Measurements from ENCODE around the gene AURKAIP1. TPM values are rescaled to one million over a fixed set of nuclear protein-coding genes. Genes with fewer than 3 reads are reported as not detected.

Gene AURKAIP1
- total and polyA plus RNA-seq, 3 experiments from 2014 or later: 157 to 169 (median 159) TPM

DNA sequence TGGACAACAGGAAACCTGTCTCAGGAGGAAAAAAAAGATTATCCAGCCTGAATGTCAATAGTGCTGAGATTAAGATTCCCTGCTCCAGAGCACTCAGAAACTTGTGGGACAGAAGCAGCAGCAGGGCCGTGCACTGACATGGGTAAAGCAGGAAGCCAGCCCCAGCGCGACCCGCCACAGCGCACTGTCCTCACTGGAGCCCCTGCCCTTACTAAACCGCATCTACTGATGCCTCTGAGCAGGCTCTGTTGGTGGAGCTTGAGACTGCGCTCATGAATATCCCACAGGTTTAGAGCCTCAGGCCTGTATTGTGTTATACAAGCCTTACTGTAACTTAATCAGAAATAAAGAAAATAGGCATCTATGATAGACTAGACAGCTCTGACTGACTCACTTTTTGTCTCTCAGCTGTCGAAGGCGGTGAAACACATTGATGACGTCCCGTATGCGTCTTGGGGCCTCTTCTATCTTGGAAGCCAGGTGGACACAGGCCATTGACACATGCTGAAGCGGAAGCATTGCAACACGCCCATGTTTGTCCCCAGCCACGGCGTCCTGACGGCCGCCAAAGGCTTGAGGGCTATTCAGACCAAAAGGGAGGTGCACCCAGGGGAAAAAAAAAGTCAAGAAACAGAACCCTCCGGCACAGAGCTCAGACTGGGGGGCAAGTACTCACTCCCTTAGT lies 23.0 kb upstream of the AURKAIP1 start:
- Mint-ChIP-seq H3K9me3 (no peaks in the 10 kb centered on the region), H3K4me3 (peak overlapping the region; percentile 88 to 97 (median 90)), H3K27ac (peak overlapping the region; percentile 72 to 98 (median 92)), H3K27me3 (peaks cover 0 to 5% of the 10 kb centered on the region in 2 donors), H3K36me3 (peaks cover 5 to 82% (median 9%) of the 10 kb centered on the region in 3 donors), H3K4me1 (peaks cover 30 to 60% (median 38%) of the 10 kb centered on the region in 3 donors)
- peaks cover 33% of the 10 kb centered on the region for H3K4me1 ChIP-seq (ENCODE audit: insufficient read depth, low read length)
- peaks cover 59% of the 10 kb centered on the region for H3K36me3 ChIP-seq (ENCODE audit: insufficient read depth, low read length)
- peak overlapping the region; percentile 86 for H3K27ac ChIP-seq (ENCODE audit: low read depth, low read length)
- DNase-seq: no peak
- no peaks in the 10 kb centered on the region for H3K27me3 ChIP-seq (ENCODE audit: insufficient read depth, low read length, poor library complexity, severe bottlenecking)
- H3K9me3 ChIP-seq (ENCODE audit: low read length): no peaks in the 10 kb centered on the region
- CTCF ChIA-PET: interaction anchor here (1.1 to 3.0 kb wide), 4 partner anchors 10 to 43 kb away, joined by 3 to 21 read pairs (median 5); partner anchors contain the start of gene AURKAIP1
- H3K4me3 ChIP-seq (ENCODE audit: low read length): peak overlapping the region; percentile 78
- POLR2A ChIA-PET: interaction anchor here (2.5 to 3.8 kb wide), 2 partner anchors 10 to 23 kb away, joined by 25 to 48 read pairs; partner anchors contain the start of genes AURKAIP1 and MRPL20

DNA sequence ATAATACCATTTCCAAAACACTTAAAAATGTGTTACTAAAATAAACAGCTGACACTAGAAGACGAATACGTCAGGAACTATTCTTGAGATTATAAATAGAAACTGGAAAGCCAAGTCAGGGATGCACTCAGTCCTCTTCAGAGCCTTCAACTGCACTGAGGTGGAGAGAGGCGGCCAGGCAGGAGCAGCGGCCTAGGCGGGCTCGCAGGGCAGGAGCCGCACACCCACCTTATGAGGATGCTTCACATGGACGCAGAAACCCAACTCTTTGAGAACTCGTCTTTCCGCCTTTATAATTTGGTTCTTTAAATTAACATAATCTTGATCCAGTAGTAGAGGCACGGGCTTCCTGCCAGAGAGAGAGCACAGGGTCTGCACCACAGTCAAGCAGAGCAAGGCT lies 20.2 kb upstream of the AURKAIP1 start:
- H3K4me3 Mint-ChIP-seq: peak overlapping the region; percentile 13 to 79 (median 63)
- ChIA-PET CTCF (no interaction called here), POLR2A (interaction anchor here (0.7 kb wide), 1 partner anchor 18 kb away, joined by 7 read pairs; no protein-coding TSS in a partner anchor)
- peaks cover 20% of the 10 kb centered on the region for H3K4me1 ChIP-seq (ENCODE audit: insufficient read depth, low read length)
- peaks cover 12 to 83% (median 14%) of the 10 kb centered on the region in 3 donors for H3K36me3 Mint-ChIP-seq
- peaks cover 25 to 49% (median 40%) of the 10 kb centered on the region in 3 donors for H3K4me1 Mint-ChIP-seq
- H3K27me3 Mint-ChIP-seq: peaks cover 0 to 2% of the 10 kb centered on the region in 2 donors
- DNase-seq: no peak
- H3K4me3 ChIP-seq (ENCODE audit: low read length): no peak overlapping the region
- H3K9me3 ChIP-seq (ENCODE audit: low read length): no peaks in the 10 kb centered on the region
- H3K27ac ChIP-seq (ENCODE audit: low read depth, low read length): no peak overlapping the region
- H3K9me3 Mint-ChIP-seq: no peaks in the 10 kb centered on the region
- peak overlapping the region in 5 of 8 donors; percentile 0 to 79 (median 59) for H3K27ac Mint-ChIP-seq
- no peaks in the 10 kb centered on the region for H3K27me3 ChIP-seq (ENCODE audit: insufficient read depth, low read length, poor library complexity, severe bottlenecking)
- peaks cover 64% of the 10 kb centered on the region for H3K36me3 ChIP-seq (ENCODE audit: insufficient read depth, low read length)

DNA sequence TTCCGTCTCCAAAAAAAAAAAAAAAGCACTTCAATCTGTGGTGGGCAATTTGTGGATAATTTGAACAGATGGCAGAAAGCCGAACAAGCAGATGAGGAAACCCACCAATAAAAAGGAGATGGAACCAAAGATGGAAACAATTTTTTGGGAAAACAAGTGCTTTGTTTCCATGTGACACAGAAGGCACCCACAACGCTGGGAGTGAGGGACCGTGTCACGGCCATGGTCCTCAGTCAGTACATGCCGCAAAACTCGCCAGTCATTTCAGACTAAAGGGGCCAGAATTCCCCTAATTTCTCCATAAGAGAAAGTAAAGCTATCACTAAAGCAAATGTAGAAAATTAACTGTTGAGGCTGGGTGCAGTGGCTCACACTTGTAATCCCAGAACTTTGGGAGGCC lies 19.1 kb upstream of the AURKAIP1 start:
- H3K36me3 Mint-ChIP-seq: peaks cover 14 to 84% (median 18%) of the 10 kb centered on the region in 3 donors
- peaks cover 0 to 1% of the 10 kb centered on the region in 2 donors for H3K27me3 Mint-ChIP-seq
- no peak overlapping the region for H3K27ac Mint-ChIP-seq
- H3K4me3 Mint-ChIP-seq: no peak overlapping the region
- no peaks in the 10 kb centered on the region for H3K9me3 Mint-ChIP-seq
- no peaks in the 10 kb centered on the region for H3K27me3 ChIP-seq (ENCODE audit: insufficient read depth, low read length, poor library complexity, severe bottlenecking)
- no peak overlapping the region for H3K27ac ChIP-seq (ENCODE audit: low read depth, low read length)
- ChIA-PET POLR2A (no interaction called here), CTCF (no interaction called here)
- peaks cover 16% of the 10 kb centered on the region for H3K4me1 ChIP-seq (ENCODE audit: insufficient read depth, low read length)
- DNase-seq: no peak
- no peak overlapping the region for H3K4me3 ChIP-seq (ENCODE audit: low read length)
- no peaks in the 10 kb centered on the region for H3K9me3 ChIP-seq (ENCODE audit: low read length)
- H3K36me3 ChIP-seq (ENCODE audit: insufficient read depth, low read length): peaks cover 72% of the 10 kb centered on the region
- peaks cover 20 to 39% (median 34%) of the 10 kb centered on the region in 3 donors for H3K4me1 Mint-ChIP-seq

DNA sequence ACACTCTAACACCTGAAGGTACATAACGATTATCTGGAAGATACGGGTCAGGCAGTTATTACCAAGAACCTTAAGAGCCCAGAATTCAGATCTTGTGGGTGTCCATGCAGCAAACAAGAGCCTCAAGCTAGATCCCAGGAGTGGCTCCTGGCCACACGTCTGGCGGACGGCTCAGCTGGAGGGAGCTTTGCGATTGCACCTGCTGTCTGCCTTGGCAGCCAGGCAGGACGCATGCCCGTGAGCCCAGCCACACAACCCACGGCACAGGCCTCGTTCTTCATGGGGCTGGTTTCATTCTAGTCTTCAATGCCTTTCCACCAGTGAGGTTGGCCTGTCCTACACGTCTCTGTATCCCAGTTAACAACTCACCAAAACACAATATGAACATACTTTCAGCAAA lies 18.4 kb upstream of the AURKAIP1 start:
- Histone ChIP-seq H3K36me3 (ENCODE audit: insufficient read depth, low read length) (peaks cover 79% of the 10 kb centered on the region), H3K4me1 (ENCODE audit: insufficient read depth, low read length) (peaks cover 15% of the 10 kb centered on the region), H3K27me3 (ENCODE audit: insufficient read depth, low read length, poor library complexity, severe bottlenecking) (no peaks in the 10 kb centered on the region), H3K9me3 (ENCODE audit: low read length) (no peaks in the 10 kb centered on the region), H3K27ac (ENCODE audit: low read depth, low read length) (no peak overlapping the region), H3K4me3 (ENCODE audit: low read length) (no peak overlapping the region)
- no peaks in the 10 kb centered on the region for H3K9me3 Mint-ChIP-seq
- peaks cover 0 to 1% of the 10 kb centered on the region in 2 donors for H3K27me3 Mint-ChIP-seq
- ChIA-PET POLR2A (no interaction called here), CTCF (interaction anchor here (1.1 kb wide), 1 partner anchor 9 kb away, joined by 3 read pairs; no protein-coding TSS in a partner anchor)
- DNase-seq: no peak
- H3K4me1 Mint-ChIP-seq: peaks cover 19 to 38% (median 34%) of the 10 kb centered on the region in 3 donors
- peak overlapping the region in 1 of 7 donors; percentile 30 for H3K4me3 Mint-ChIP-seq
- H3K36me3 Mint-ChIP-seq: peaks cover 14 to 89% (median 18%) of the 10 kb centered on the region in 3 donors
- H3K27ac Mint-ChIP-seq: peak overlapping the region in 3 of 8 donors; percentile 14 to 47 (median 41)

DNA sequence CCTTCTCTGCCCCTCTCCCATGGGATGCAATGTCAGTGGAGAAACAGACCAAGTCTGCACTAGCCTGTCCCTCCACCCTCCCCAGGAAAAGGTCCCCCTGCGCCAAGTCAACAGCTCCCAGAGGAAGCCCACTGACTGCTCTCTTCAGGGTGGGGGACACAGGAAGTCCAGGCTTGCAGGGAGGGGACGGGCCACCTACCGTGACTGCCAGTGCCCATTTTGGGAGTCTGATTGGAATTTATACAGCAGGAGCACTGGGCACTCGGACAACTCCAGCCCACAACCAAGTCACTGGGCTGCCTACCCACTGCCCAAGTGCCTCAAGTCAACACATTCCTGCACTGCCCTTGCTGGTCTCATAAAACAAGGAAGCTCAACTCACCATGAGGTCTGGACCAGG lies 18.0 kb upstream of the AURKAIP1 start:
- CTCF ChIA-PET: interaction anchor here (1.1 kb wide), 1 partner anchor 9 kb away, joined by 3 read pairs; no protein-coding TSS in a partner anchor

DNA sequence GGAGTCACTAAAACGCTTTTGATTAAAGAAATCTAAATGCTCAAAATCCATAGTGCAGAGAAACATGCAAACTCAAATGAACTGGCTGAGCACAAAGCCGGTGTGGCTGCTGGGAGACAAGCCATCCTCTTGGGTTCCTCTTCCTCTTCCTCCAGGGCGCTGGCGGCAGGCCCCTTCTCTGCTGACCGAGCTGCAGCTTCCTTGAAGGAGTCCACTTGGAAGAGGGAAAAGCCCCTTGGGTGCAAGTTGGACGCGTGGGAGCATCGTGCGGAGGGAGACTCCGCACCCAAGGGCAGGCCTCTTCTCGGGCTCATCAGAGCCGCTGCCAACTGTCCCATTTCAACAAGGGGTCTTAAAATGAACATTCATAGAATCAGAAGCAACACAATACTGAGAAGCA lies 16.2 kb upstream of the AURKAIP1 start:
- Histone ChIP-seq H3K9me3 (ENCODE audit: low read length) (no peaks in the 10 kb centered on the region), H3K27me3 (ENCODE audit: insufficient read depth, low read length, poor library complexity, severe bottlenecking) (no peaks in the 10 kb centered on the region), H3K36me3 (ENCODE audit: insufficient read depth, low read length) (peaks cover 85% of the 10 kb centered on the region), H3K4me1 (ENCODE audit: insufficient read depth, low read length) (no peaks in the 10 kb centered on the region), H3K4me3 (ENCODE audit: low read length) (no peak overlapping the region), H3K27ac (ENCODE audit: low read depth, low read length) (no peak overlapping the region)
- CTCF ChIA-PET: interaction anchor here (1.0 to 1.1 kb wide), 2 partner anchors 11 to 50 kb away, joined by 3 read pairs; no protein-coding TSS in a partner anchor
- no peaks in the 10 kb centered on the region for H3K27me3 Mint-ChIP-seq
- H3K9me3 Mint-ChIP-seq: no peaks in the 10 kb centered on the region
- no peak for DNase-seq
- peaks cover 17 to 95% (median 18%) of the 10 kb centered on the region in 3 donors for H3K36me3 Mint-ChIP-seq
- H3K4me3 Mint-ChIP-seq: no peak overlapping the region
- H3K27ac Mint-ChIP-seq: peak overlapping the region in 2 of 8 donors; percentile 29 to 32
- H3K4me1 Mint-ChIP-seq: peaks cover 10 to 25% (median 23%) of the 10 kb centered on the region in 3 donors
- POLR2A ChIA-PET: interaction anchor here (0.9 to 1.1 kb wide), 2 partner anchors 8 to 16 kb away, joined by 3 to 4 read pairs; partner anchors contain the start of genes CCNL2 and MRPL20

More for the DNA sequence above, 18.0 kb upstream of the AURKAIP1 start:
- Histone ChIP-seq H3K4me3 (ENCODE audit: low read length) (no peak overlapping the region), H3K27ac (ENCODE audit: low read depth, low read length) (no peak overlapping the region), H3K27me3 (ENCODE audit: insufficient read depth, low read length, poor library complexity, severe bottlenecking) (no peaks in the 10 kb centered on the region), H3K9me3 (ENCODE audit: low read length) (no peaks in the 10 kb centered on the region), H3K4me1 (ENCODE audit: insufficient read depth, low read length) (peaks cover 10% of the 10 kb centered on the region), H3K36me3 (ENCODE audit: insufficient read depth, low read length) (peaks cover 79% of the 10 kb centered on the region)
- Mint-ChIP-seq H3K4me1 (peaks cover 15 to 34% (median 29%) of the 10 kb centered on the region in 3 donors), H3K9me3 (no peaks in the 10 kb centered on the region), H3K36me3 (peaks cover 14 to 89% (median 18%) of the 10 kb centered on the region in 3 donors), H3K27ac (peak overlapping the region in 1 of 8 donors; percentile 14), H3K27me3 (no peaks in the 10 kb centered on the region), H3K4me3 (peak overlapping the region in 1 of 7 donors; percentile 30)
- POLR2A ChIA-PET: no interaction called here
- no peak for DNase-seq

DNA sequence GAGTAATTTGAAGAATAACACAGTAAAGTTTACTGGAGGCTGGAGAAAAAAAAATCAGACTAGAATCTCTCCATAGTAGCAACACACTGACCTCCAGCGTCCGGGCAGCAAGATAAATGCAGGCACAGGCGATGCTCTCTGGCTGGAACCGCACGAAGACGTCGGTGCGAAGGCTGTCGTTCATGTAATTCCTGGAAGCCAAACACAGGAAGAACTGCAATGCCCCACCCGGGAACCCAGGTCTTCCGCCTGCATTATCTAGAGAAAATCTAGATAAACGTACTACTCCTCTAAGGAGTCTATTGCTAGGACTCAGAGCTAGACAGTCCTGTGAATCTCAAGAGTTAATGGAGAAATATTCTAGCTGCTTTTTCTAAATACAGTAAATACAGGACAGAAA lies 15.7 kb upstream of the AURKAIP1 start:
- Mint-ChIP-seq H3K9me3 (no peaks in the 10 kb centered on the region), H3K4me1 (peaks cover 9 to 23% (median 21%) of the 10 kb centered on the region in 3 donors), H3K27ac (peak overlapping the region in 1 of 8 donors; percentile 87), H3K4me3 (no peak overlapping the region), H3K27me3 (no peaks in the 10 kb centered on the region), H3K36me3 (peaks cover 17 to 98% (median 18%) of the 10 kb centered on the region in 3 donors)
- H3K27me3 ChIP-seq (ENCODE audit: insufficient read depth, low read length, poor library complexity, severe bottlenecking): no peaks in the 10 kb centered on the region
- no peaks in the 10 kb centered on the region for H3K4me1 ChIP-seq (ENCODE audit: insufficient read depth, low read length)
- H3K9me3 ChIP-seq (ENCODE audit: low read length): no peaks in the 10 kb centered on the region
- no peak for DNase-seq
- no peak overlapping the region for H3K27ac ChIP-seq (ENCODE audit: low read depth, low read length)
- ChIA-PET CTCF (interaction anchor here (1.0 to 1.1 kb wide), 2 partner anchors 12 to 51 kb away, joined by 3 read pairs; no protein-coding TSS in a partner anchor), POLR2A (interaction anchor here (0.6 to 1.1 kb wide), 2 partner anchors 9 to 15 kb away, joined by 3 to 4 read pairs; partner anchors contain the start of gene CCNL2)
- peaks cover 90% of the 10 kb centered on the region for H3K36me3 ChIP-seq (ENCODE audit: insufficient read depth, low read length)
- H3K4me3 ChIP-seq (ENCODE audit: low read length): no peak overlapping the region
